GM23338 (cell line): Measurements from ENCODE around the gene TMEM158. TPM values are rescaled to one million over a fixed set of nuclear protein-coding genes. Genes with fewer than 3 reads are reported as not detected.

Source experiments
- ATAC-seq: fragments of 200-7000 bp; cut with Tn5 transposase; 3 replicates; pipeline ENCODE4 v1.9.1; 2020
- DNase-seq: peaks from one replicate; pipeline ENCODE4 v3.0.0-alpha.2; 2015; ENCODE audit warnings: low spot score
- H2AFZ ChIP-seq: fragments of 200-600 bp; sonication (generic); 2 replicates; pipeline ENCODE4 v1.8.0; 2016; ENCODE audit warnings: antibody characterized with exemption, mild to moderate bottlenecking, moderate library complexity
- H3F3A ChIP-seq: fragments of 200-600 bp; sonication (generic); replicated peaks from 2 replicates; pipeline ENCODE4 v1.8.0; 2017; ENCODE audit warnings: antibody characterized with exemption, mixed run types, low read depth
- H3K27ac ChIP-seq: fragments of 200-600 bp; sonication (generic); 2 replicates; pipeline ENCODE4 v1.6.1; 2016; ENCODE audit warnings: low read depth
- H3K27me3 ChIP-seq: fragments of 200-600 bp; sonication (generic); 2 replicates; pipeline ENCODE4 v1.8.0; 2016; ENCODE audit warnings: mild to moderate bottlenecking, mixed run types, moderate library complexity; ENCODE audit not compliant: insufficient read depth
- H3K36me3 ChIP-seq: fragments of 200-600 bp; sonication (generic); 2 replicates; pipeline ENCODE4 v1.8.0; 2016; ENCODE audit warnings: mild to moderate bottlenecking; ENCODE audit not compliant: insufficient read depth
- H3K4me1 ChIP-seq: fragments of 200-600 bp; sonication (generic); 2 replicates; pipeline ENCODE4 v1.8.0; 2016; ENCODE audit warnings: mild to moderate bottlenecking, moderate library complexity; ENCODE audit not compliant: insufficient read depth
- H3K4me2 ChIP-seq: fragments of 200-600 bp; sonication (generic); 2 replicates; pipeline ENCODE4 v1.7.1; 2017; ENCODE audit warnings: mixed run types
- H3K4me3 ChIP-seq: fragments of 200-600 bp; sonication (generic); 2 replicates; pipeline ENCODE4 v1.6.1; 2016; ENCODE audit warnings: mixed run types
- H3K79me2 ChIP-seq: fragments of 200-600 bp; sonication (generic); replicated peaks from 2 replicates; pipeline ENCODE4 v1.8.0; 2017; ENCODE audit warnings: mild to moderate bottlenecking; ENCODE audit not compliant: insufficient read depth
- H3K9me2 ChIP-seq: fragments of 200-600 bp; sonication (generic); 2 replicates; pipeline ENCODE4 v1.8.0; 2017; ENCODE audit not compliant: insufficient read depth
- H4K20me1 ChIP-seq: fragments of 200-600 bp; sonication (generic); replicated peaks from 2 replicates; pipeline ENCODE4 v1.8.0; 2017; ENCODE audit warnings: mild to moderate bottlenecking; ENCODE audit not compliant: insufficient read depth
- H3K27ac Mint-ChIP-seq: 2 replicates; pipeline ENCODE4 v1.8.0; 2020; ENCODE audit warnings: inconsistent platforms, mild to moderate bottlenecking, moderate library complexity, mixed read lengths
- H3K27me3 Mint-ChIP-seq: 3 replicates; pipeline ENCODE4 v1.8.0; 2022; ENCODE audit warnings: low read depth, mild to moderate bottlenecking, moderate library complexity, mixed read lengths, inconsistent platforms; ENCODE audit not compliant: insufficient read depth, poor library complexity
- H3K36me3 Mint-ChIP-seq: 3 replicates; pipeline ENCODE4 v1.8.0; 2021; ENCODE audit warnings: low read depth, mild to moderate bottlenecking, inconsistent platforms, moderate library complexity, mixed read lengths
- H3K4me1 Mint-ChIP-seq: 3 replicates; pipeline ENCODE4 v1.8.0; 2020; ENCODE audit warnings: mild to moderate bottlenecking, inconsistent platforms, mixed read lengths
- H3K4me3 Mint-ChIP-seq: 3 replicates; pipeline ENCODE4 v1.8.0; 2021; ENCODE audit warnings: moderate library complexity, mild to moderate bottlenecking, inconsistent platforms, mixed read lengths
- H3K9me3 Mint-ChIP-seq: 3 replicates; pipeline ENCODE4 v1.8.0; 2020; ENCODE audit warnings: moderate library complexity, mild to moderate bottlenecking, inconsistent platforms, mixed read lengths
- CREB1 ChIP-seq: fragments of 250-450 bp; sonication (Bioruptor Pico); IDR thresholded peaks from 2 replicates; pipeline ENCODE4 v1.5.0; 2020; ENCODE audit warnings: low read depth, mild to moderate bottlenecking, moderate library complexity
- EZH2 ChIP-seq: fragments of 200-600 bp; sonication (generic); IDR thresholded peaks from one replicate; pipeline ENCODE4 v1.8.0; 2017; ENCODE audit warnings: antibody characterized with exemption, mild to moderate bottlenecking, low read depth; ENCODE audit not compliant: unreplicated experiment
- POLR2AphosphoS5 ChIP-seq: IDR thresholded peaks from 2 replicates; pipeline ENCODE4 v1.6.1; 2016; ENCODE audit warnings: antibody characterized with exemption, low read depth
- STAT1 ChIP-seq: IDR thresholded peaks from one replicate; pipeline ENCODE4 v1.6.1; 2016; ENCODE audit warnings: antibody characterized with exemption; ENCODE audit not compliant: unreplicated experiment
- ZNF114 ChIP-seq: fragments of 250-450 bp; sonication (Bioruptor Pico); IDR thresholded peaks from 2 replicates; pipeline ENCODE4 v1.5.0; 2020; ENCODE audit warnings: mild to moderate bottlenecking, moderate library complexity
- ZNF331 ChIP-seq: fragments of 250-450 bp; sonication (Bioruptor Pico); IDR thresholded peaks from 2 replicates; pipeline ENCODE4 v1.5.0; 2020; ENCODE audit warnings: low read depth, mild to moderate bottlenecking, moderate library complexity
- ZNF462 ChIP-seq: fragments of 250-450 bp; sonication (Bioruptor Pico); IDR thresholded peaks from 2 replicates; pipeline ENCODE4 v1.5.0; 2020; ENCODE audit warnings: mild to moderate bottlenecking, moderate library complexity
- polyA plus RNA-seq: library from polyadenylated mRNA; unstranded; fragments of >200 nt; fragmentation: Nextera tagmentation; extraction: Ambion mirVana; gene quantifications from 2 replicates; pipeline ENCODE4 v1.2.1, GENCODE V29; 2016
- total RNA-seq: library from RNA; depleted of rRNA; stranded (reverse); fragments of >200 nt; shearing (Covaris generic); gene quantifications from 2 replicates; pipeline ENCODE4 v1.2.3, GENCODE V29; 2014

The TMEM158 gene
- total and polyA plus RNA-seq, 2 experiments from 2014 or later: 9.6 to 16.9 TPM

- Histone ChIP-seq H3K4me1 (no peaks in the 10 kb centered on the region), H3K27ac (no peak overlapping the region), H3F3A (no peaks in the 10 kb centered on the region), H4K20me1 (no peaks in the 10 kb centered on the region), H3K4me2 (no peak overlapping the region), H3K36me3 (no peaks in the 10 kb centered on the region), H3K4me3 (no peak overlapping the region), H2AFZ (no peak overlapping the region), H3K79me2 (no peaks in the 10 kb centered on the region), H3K9me2 (no peaks in the 10 kb centered on the region), H3K27me3 (no peaks in the 10 kb centered on the region)
- no peaks in the 10 kb centered on the region for H3K36me3 Mint-ChIP-seq
- TF ChIP-seq POLR2AphosphoS5 (no peak), ZNF331 (no peak), ZNF114 (no peak), STAT1 (no peak), CREB1 (CRISPR knock-in tag) (no peak), ZNF462 (no peak), EZH2 (no peak)
- H3K27ac Mint-ChIP-seq: no peak overlapping the region
- no peak for ATAC-seq
- H3K9me3 Mint-ChIP-seq: no peaks in the 10 kb centered on the region
- H3K4me3 Mint-ChIP-seq: no peak overlapping the region
- peaks cover 14% of the 10 kb centered on the region; the same call in 2 of the 3 replicates for H3K4me1 Mint-ChIP-seq
- DNase-seq: no peak
- H3K27me3 Mint-ChIP-seq: peaks cover 10% of the 10 kb centered on the region
These were observed 10.0 kb downstream of the TMEM158 start for GRCh38 chr3:45216021-45216609.

- Mint-ChIP-seq H3K9me3 (no peaks in the 10 kb centered on the region), H3K27me3 (peaks cover 12% of the 10 kb centered on the region), H3K36me3 (no peaks in the 10 kb centered on the region), H3K4me1 (peaks cover 14% of the 10 kb centered on the region; the same call in 2 of the 3 replicates), H3K4me3 (no peak overlapping the region), H3K27ac (no peak overlapping the region)
- DNase-seq (no peak), ATAC-seq (peak; percentile 9; the same call in 1 of the 3 replicates)
- Histone ChIP-seq H3K9me2 (no peaks in the 10 kb centered on the region), H3K4me3 (no peak overlapping the region), H3K4me1 (no peaks in the 10 kb centered on the region), H3K79me2 (no peaks in the 10 kb centered on the region), H2AFZ (no peak overlapping the region), H3F3A (no peaks in the 10 kb centered on the region), H3K36me3 (no peaks in the 10 kb centered on the region), H4K20me1 (no peaks in the 10 kb centered on the region), H3K27ac (no peak overlapping the region), H3K4me2 (no peak overlapping the region), H3K27me3 (no peaks in the 10 kb centered on the region)
- TF ChIP-seq EZH2 (no peak), ZNF462 (no peak), STAT1 (no peak)
These were observed 10.6 kb downstream of the TMEM158 start for GRCh38 chr3:45215466-45215865.
